ENCODE data around the gene TPRA1.

The TPRA1 gene

GRCh38 chr3:127613406-127613805, 22.9 kb upstream of the TPRA1 start:
- no peak for TF ChIP-seq CTCF (IDR thresholded peaks at IDR 0.05)
- Histone ChIP-seq H3K4me1 (no peaks in the 10 kb centered on the region), H2AFZ (no peak overlapping the region), H3K9me3 (ENCODE audit: control insufficient read depth, low read length) (no peaks in the 10 kb centered on the region), H3K27me3 (ENCODE audit: control insufficient read depth, insufficient read depth, low read length) (no peaks in the 10 kb centered on the region), H3K36me3 (ENCODE audit: control insufficient read depth, insufficient read depth, low read length) (no peaks in the 10 kb centered on the region), H3K9ac (no peak overlapping the region), H3K79me2 (no peaks in the 10 kb centered on the region), H3K4me3 (ENCODE audit: low read depth, low read length) (no peak overlapping the region), H3K4me2 (ENCODE audit: low read length) (no peak overlapping the region), H3K27ac (no peak overlapping the region)

- Histone ChIP-seq H3K9ac (no peak overlapping the region), H3K4me1 (no peaks in the 10 kb centered on the region), H3K36me3 (ENCODE audit: control insufficient read depth, insufficient read depth, low read length) (no peaks in the 10 kb centered on the region), H3K9me3 (ENCODE audit: control insufficient read depth, low read length) (no peaks in the 10 kb centered on the region), H3K4me3 (ENCODE audit: low read depth, low read length) (no peak overlapping the region), H2AFZ (no peak overlapping the region), H3K27ac (no peak overlapping the region), H3K4me2 (ENCODE audit: low read length) (no peak overlapping the region), H3K27me3 (ENCODE audit: control insufficient read depth, insufficient read depth, low read length) (no peaks in the 10 kb centered on the region), H3K79me2 (no peaks in the 10 kb centered on the region)
- TF ChIP-seq CTCF (IDR thresholded peaks at IDR 0.05), result no peak
Measured at GRCh38 chr3:127612966-127613365, 22.4 kb upstream of the TPRA1 start.

GRCh38 chr3:127611251-127611650, 20.7 kb upstream of the TPRA1 start:
- Histone ChIP-seq H2AFZ (no peak overlapping the region), H3K9me3 (ENCODE audit: control insufficient read depth, low read length) (no peaks in the 10 kb centered on the region), H3K27ac (no peak overlapping the region), H3K9ac (no peak overlapping the region), H3K27me3 (ENCODE audit: control insufficient read depth, insufficient read depth, low read length) (no peaks in the 10 kb centered on the region), H3K4me3 (ENCODE audit: low read depth, low read length) (no peak overlapping the region), H3K4me1 (no peaks in the 10 kb centered on the region), H3K36me3 (ENCODE audit: control insufficient read depth, insufficient read depth, low read length) (no peaks in the 10 kb centered on the region), H3K79me2 (no peaks in the 10 kb centered on the region), H3K4me2 (ENCODE audit: low read length) (no peak overlapping the region)
- TF ChIP-seq CTCF (IDR thresholded peaks at IDR 0.05), result no peak

GRCh38 chr3:127610105-127610504, 19.6 kb upstream of the TPRA1 start:
- TF ChIP-seq CTCF (IDR thresholded peaks at IDR 0.05), result no peak
- H3K27ac ChIP-seq, result no peak overlapping the region

GRCh38 chr3:127608362-127608718, 17.8 kb upstream of the TPRA1 start:
- no peak overlapping the region for H3K4me2 ChIP-seq (ENCODE audit: low read length)
- H3K9me3 ChIP-seq (ENCODE audit: control insufficient read depth, low read length), result no peaks in the 10 kb centered on the region
- H3K27ac ChIP-seq, result no peak overlapping the region
- no peak overlapping the region for H3K4me3 ChIP-seq (ENCODE audit: low read depth, low read length)
- no peak overlapping the region for H3K9ac ChIP-seq
- H3K36me3 ChIP-seq (ENCODE audit: control insufficient read depth, insufficient read depth, low read length), result no peaks in the 10 kb centered on the region
- H3K4me1 ChIP-seq, result no peaks in the 10 kb centered on the region
- H3K79me2 ChIP-seq, result no peaks in the 10 kb centered on the region
- H3K27me3 ChIP-seq (ENCODE audit: control insufficient read depth, insufficient read depth, low read length), result no peaks in the 10 kb centered on the region
- no peak overlapping the region for H2AFZ ChIP-seq
- TF ChIP-seq CTCF (IDR thresholded peaks at IDR 0.05), result no peak

More at GRCh38 chr3:127610105-127610504, 19.6 kb upstream of the TPRA1 start:
- H3K36me3 ChIP-seq (ENCODE audit: control insufficient read depth, insufficient read depth, low read length), result no peaks in the 10 kb centered on the region
- no peaks in the 10 kb centered on the region for H3K27me3 ChIP-seq (ENCODE audit: control insufficient read depth, insufficient read depth, low read length)
- no peak overlapping the region for H2AFZ ChIP-seq
- no peak overlapping the region for H3K4me3 ChIP-seq (ENCODE audit: low read depth, low read length)
- no peaks in the 10 kb centered on the region for H3K79me2 ChIP-seq
- H3K9ac ChIP-seq, result no peak overlapping the region
- H3K4me2 ChIP-seq (ENCODE audit: low read length), result no peak overlapping the region
- no peaks in the 10 kb centered on the region for H3K4me1 ChIP-seq
- no peaks in the 10 kb centered on the region for H3K9me3 ChIP-seq (ENCODE audit: control insufficient read depth, low read length)
